Renal cortical epithelial cell (primary cell): ENCODE data around the gene DCST2. TPM values are rescaled to one million over a fixed set of nuclear protein-coding genes. Genes with fewer than 3 reads are reported as not detected.
A peak's percentile ranks its signal among the peaks of the same experiment; 100 is the strongest.

Source experiments
- DNase-seq: peaks from one replicate; pipeline ENCODE4 v3.0.0-alpha.2; 2011; ENCODE audit warnings: low read depth
- total RNA-seq: library from RNA; depleted of rRNA; stranded (reverse); fragments of >200 nt; gene quantifications from 2 replicates; pipeline ENCODE4 v1.2.3, GENCODE V29; 2014

DCST2 gene
- total RNA-seq, 1 donor from 2014 or later, result 0.05 TPM

- no peak for DNase-seq
These were observed 36.1 kb upstream of the DCST2 start for GRCh38 chr1:155069551-155070157.

- DNase-seq, result no peak
These were observed 35.0 kb upstream of the DCST2 start for GRCh38 chr1:155068599-155068998.

- no peak for DNase-seq
These were observed 33.2 kb upstream of the DCST2 start for GRCh38 chr1:155066777-155067176.

- no peak for DNase-seq
These were observed 31.4 kb upstream of the DCST2 start for GRCh38 chr1:155064832-155065429.

GRCh38 chr1:155064111-155064831, 30.7 kb upstream of the DCST2 start:
- no peak for DNase-seq

GRCh38 chr1:155063550-155064110, 30.0 kb upstream of the DCST2 start, which contains the start of gene EFNA4:
TSS of gene EFNA4 (plus strand) at chr1:155063740. CDS start at chr1:155063824, 84 bp downstream.
- peak; percentile 64 for DNase-seq

- DNase-seq, result no peak
These were observed 29.3 kb upstream of the DCST2 start for GRCh38 chr1:155062702-155063411.

GRCh38 chr1:155062151-155062686, 28.6 kb upstream of the DCST2 start:
- no peak for DNase-seq

GRCh38 chr1:155061381-155062150, 28.0 kb upstream of the DCST2 start:
- peak; percentile 63 for DNase-seq

- DNase-seq, result no peak
These were observed 27.2 kb upstream of the DCST2 start for GRCh38 chr1:155060736-155061135.

- DNase-seq, result no peak
These were observed 24.2 kb upstream of the DCST2 start for GRCh38 chr1:155057788-155058211.

- DNase-seq, result no peak
These were observed 23.5 kb upstream of the DCST2 start for GRCh38 chr1:155057104-155057503.

GRCh38 chr1:155053531-155054105, 20.0 kb upstream of the DCST2 start:
- DNase-seq, result no peak

GRCh38 chr1:155052439-155053395, 19.1 kb upstream of the DCST2 start:
- DNase-seq, result no peak

- no peak for DNase-seq
These were observed 18.3 kb upstream of the DCST2 start for GRCh38 chr1:155051777-155052398.

- no peak for DNase-seq
These were observed 17.8 kb upstream of the DCST2 start for GRCh38 chr1:155051342-155051776.

GRCh38 chr1:155050560-155051341, 17.2 kb upstream of the DCST2 start, which contains the start of gene ADAM15:
TSS of gene ADAM15 (plus strand) at chr1:155051316. CDS start at chr1:155051387, 71 bp downstream.
- DNase-seq, result peak; percentile 38
